Smooth muscle cell (in vitro differentiated cells): Measurements from ENCODE around the gene NPBWR2. TPM values are rescaled to one million over a fixed set of nuclear protein-coding genes. Genes with fewer than 3 reads are reported as not detected.
A peak's percentile ranks its signal among the peaks of the same experiment; 100 is the strongest.

Experiments
- DNase-seq: peaks from one replicate; lab custom pipeline; 2025; ENCODE audit not compliant: unreplicated experiment; lab: John Stamatoyannopoulos, UW
- H2AFZ ChIP-seq: fragments of 200-600 bp; sonication (generic); 2 replicates; pipeline ENCODE4 v1.6.0; 2016; ENCODE audit warnings: antibody characterized with exemption, low read depth, mild to moderate bottlenecking
- H3F3A ChIP-seq: fragments of 200-600 bp; sonication (generic); 2 replicates; pipeline ENCODE4 v1.6.0; 2017; ENCODE audit warnings: antibody characterized with exemption, low read depth
- H3K27ac ChIP-seq: fragments of 200-600 bp; sonication (generic); 2 replicates; pipeline ENCODE4 v1.5.1; 2016; ENCODE audit warnings: low read depth, mild to moderate bottlenecking
- H3K27me3 ChIP-seq: fragments of 200-600 bp; sonication (generic); 2 replicates; pipeline ENCODE4 v1.6.1; 2016; ENCODE audit warnings: low read depth, mild to moderate bottlenecking
- H3K36me3 ChIP-seq: fragments of 200-600 bp; sonication (generic); 2 replicates; pipeline ENCODE4 v1.5.1; 2016; ENCODE audit warnings: low read depth
- H3K4me1 ChIP-seq: fragments of 200-600 bp; sonication (generic); 2 replicates; pipeline ENCODE4 v1.5.1; 2016; ENCODE audit warnings: low read depth
- H3K4me2 ChIP-seq: fragments of 200-600 bp; sonication (generic); 2 replicates; pipeline ENCODE4 v1.6.0; 2016; ENCODE audit warnings: mild to moderate bottlenecking
- H3K4me3 ChIP-seq: fragments of 200-600 bp; sonication (generic); 2 replicates; pipeline ENCODE4 v1.5.1; 2016; ENCODE audit warnings: mild to moderate bottlenecking
- H3K79me2 ChIP-seq: fragments of 200-600 bp; sonication (generic); 2 replicates; pipeline ENCODE4 v1.6.0; 2016; ENCODE audit warnings: low read depth, mild to moderate bottlenecking
- H3K9ac ChIP-seq: fragments of 200-600 bp; sonication (generic); 2 replicates; pipeline ENCODE4 v1.6.0; 2016; ENCODE audit warnings: low read depth
- H3K9me3 ChIP-seq: fragments of 200-600 bp; sonication (generic); replicated peaks from 2 replicates; pipeline ENCODE4 v1.5.1; 2016; ENCODE audit warnings: low read depth
- H4K20me1 ChIP-seq: fragments of 200-600 bp; sonication (generic); 2 replicates; pipeline ENCODE4 v1.6.0; 2016; ENCODE audit warnings: low read depth
- WGBS: methylation state at CpG from one replicate; pipeline ENCODE4 v1.1.7; 2016; ENCODE audit warnings: low lambda C conversion rate; 5-methylcytosine and 5-hydroxymethylcytosine counted together
- polyA plus RNA-seq: library from polyadenylated mRNA; unstranded; fragments of >200 nt; fragmentation: Nextera tagmentation; extraction: Ambion mirVana; gene quantifications from 2 replicates; pipeline ENCODE4 v1.2.1, GENCODE V29; 2016
- total RNA-seq: library from RNA; depleted of rRNA; stranded (reverse); fragments of >200 nt; gene quantifications from 2 replicates; pipeline ENCODE4 v1.2.3, GENCODE V29; 2014
- TF ChIP-seq, protein P1 (sequence below): fragments of 200-600 bp; sonication (generic); IDR thresholded peaks from 2 replicates; pipeline ENCODE4 v1.5.1; 2017; ENCODE audit warnings: borderline replicate concordance, mild to moderate bottlenecking, antibody characterized with exemption; ENCODE audit not compliant: insufficient read depth, poor library complexity, severe bottlenecking

Gene NPBWR2
- total and polyA plus RNA-seq, 2 experiments from 2014 or later: not detected

DNA sequence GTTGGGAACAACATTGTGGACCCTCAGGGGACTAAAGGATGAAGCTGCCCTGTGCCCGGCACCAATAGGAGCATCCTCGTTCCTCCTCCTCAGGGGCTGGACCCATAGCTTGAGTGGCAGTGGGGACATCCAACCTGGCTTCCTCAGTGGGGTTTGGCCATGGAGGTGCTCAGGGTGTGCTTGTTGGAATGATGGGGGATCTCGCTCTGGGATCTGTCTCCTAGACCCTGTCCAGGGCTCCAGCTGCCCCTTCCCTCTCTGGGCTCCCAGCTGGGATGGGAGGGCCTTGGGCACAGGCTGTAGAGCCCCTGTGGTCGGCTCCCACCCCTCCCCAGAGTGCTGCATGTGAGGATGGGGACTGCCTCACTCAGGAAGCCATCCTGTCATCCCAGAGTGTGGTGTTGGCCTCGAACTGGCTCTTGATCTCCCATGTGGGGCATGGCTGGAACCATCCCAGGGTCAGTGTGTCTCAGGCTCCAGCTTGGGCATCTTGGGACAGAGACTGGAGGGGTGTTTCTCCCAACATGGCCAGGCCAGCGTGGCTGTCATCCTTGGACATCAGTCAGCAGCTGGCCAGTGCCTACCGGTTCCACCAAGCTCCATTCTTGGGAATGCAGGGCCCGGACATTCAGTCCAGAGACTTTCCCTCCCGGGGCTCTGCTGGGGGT lies 47.4 kb upstream of the NPBWR2 start:
- TF ChIP-seq, protein P1, sequence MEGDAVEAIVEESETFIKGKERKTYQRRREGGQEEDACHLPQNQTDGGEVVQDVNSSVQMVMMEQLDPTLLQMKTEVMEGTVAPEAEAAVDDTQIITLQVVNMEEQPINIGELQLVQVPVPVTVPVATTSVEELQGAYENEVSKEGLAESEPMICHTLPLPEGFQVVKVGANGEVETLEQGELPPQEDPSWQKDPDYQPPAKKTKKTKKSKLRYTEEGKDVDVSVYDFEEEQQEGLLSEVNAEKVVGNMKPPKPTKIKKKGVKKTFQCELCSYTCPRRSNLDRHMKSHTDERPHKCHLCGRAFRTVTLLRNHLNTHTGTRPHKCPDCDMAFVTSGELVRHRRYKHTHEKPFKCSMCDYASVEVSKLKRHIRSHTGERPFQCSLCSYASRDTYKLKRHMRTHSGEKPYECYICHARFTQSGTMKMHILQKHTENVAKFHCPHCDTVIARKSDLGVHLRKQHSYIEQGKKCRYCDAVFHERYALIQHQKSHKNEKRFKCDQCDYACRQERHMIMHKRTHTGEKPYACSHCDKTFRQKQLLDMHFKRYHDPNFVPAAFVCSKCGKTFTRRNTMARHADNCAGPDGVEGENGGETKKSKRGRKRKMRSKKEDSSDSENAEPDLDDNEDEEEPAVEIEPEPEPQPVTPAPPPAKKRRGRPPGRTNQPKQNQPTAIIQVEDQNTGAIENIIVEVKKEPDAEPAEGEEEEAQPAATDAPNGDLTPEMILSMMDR: no peak
- peaks cover 25% of the 10 kb centered on the region for H3K4me1 ChIP-seq
- H3K79me2 ChIP-seq: no peaks in the 10 kb centered on the region
- no peaks in the 10 kb centered on the region for H4K20me1 ChIP-seq
- no peak overlapping the region for H3K4me2 ChIP-seq
- no peak overlapping the region for H3K4me3 ChIP-seq
- no peak overlapping the region for H3K9ac ChIP-seq
- H3K27me3 ChIP-seq: peaks cover under 1% of the 10 kb centered on the region
- no peaks in the 10 kb centered on the region for H3K36me3 ChIP-seq
- no peak overlapping the region for H2AFZ ChIP-seq
- H3K27ac ChIP-seq: no peak overlapping the region
- no peaks in the 10 kb centered on the region for H3K9me3 ChIP-seq
- H3F3A ChIP-seq: no peaks in the 10 kb centered on the region
- 89% methylated on average over 9 of the region's 9 CpGs for WGBS
- no peak for DNase-seq

DNA sequence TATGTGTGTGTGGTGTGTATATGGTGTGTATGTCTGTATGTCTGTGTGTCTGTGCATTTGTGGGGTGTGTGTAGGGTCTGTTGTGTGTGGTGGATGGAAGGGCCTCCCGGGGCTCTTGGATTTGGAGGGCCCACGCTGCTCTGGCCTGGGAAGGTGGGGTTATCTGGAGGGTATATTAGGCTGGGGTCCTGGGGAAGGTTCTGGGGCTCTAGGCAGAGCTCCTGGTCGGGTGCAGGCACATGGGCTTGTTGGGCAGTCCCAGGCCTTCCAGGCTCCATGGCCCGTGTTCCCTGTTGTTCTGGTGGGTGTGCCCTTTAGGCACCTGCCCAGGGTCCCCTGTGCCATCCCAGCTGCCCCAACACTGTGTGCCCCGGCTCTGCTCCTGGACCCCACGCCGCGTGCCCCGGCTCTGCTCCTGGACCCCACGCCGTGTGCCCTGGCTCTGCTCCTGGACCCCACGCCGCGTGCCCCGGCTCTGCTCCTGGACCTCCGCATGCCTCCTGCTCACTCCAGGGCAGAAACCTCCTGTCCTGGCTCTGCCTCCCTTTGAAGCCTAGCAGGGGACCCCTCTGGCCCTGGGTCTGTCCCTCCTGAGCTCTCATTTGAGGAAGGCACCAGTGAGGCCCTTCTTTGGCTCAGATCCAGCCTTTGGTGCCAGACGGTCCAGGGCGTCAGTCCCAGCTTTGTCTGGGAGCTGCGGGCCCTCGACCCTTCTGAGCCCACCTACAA lies 46.7 kb upstream of the NPBWR2 start:
- H4K20me1 ChIP-seq: no peaks in the 10 kb centered on the region
- no peaks in the 10 kb centered on the region for H3K79me2 ChIP-seq
- H3K27me3 ChIP-seq: no peaks in the 10 kb centered on the region
- no peak for DNase-seq
- H3K4me1 ChIP-seq: peaks cover 25% of the 10 kb centered on the region
- no peaks in the 10 kb centered on the region for H3K9me3 ChIP-seq
- H3F3A ChIP-seq: no peaks in the 10 kb centered on the region
- no peaks in the 10 kb centered on the region for H3K36me3 ChIP-seq
- 94% methylated on average over 18 of the region's 20 CpGs for WGBS
- H2AFZ ChIP-seq: no peak overlapping the region
- H3K4me3 ChIP-seq: no peak overlapping the region
- H3K9ac ChIP-seq: no peak overlapping the region
- no peak overlapping the region for H3K27ac ChIP-seq
- no peak overlapping the region for H3K4me2 ChIP-seq
- TF ChIP-seq, protein P1: no peak

DNA sequence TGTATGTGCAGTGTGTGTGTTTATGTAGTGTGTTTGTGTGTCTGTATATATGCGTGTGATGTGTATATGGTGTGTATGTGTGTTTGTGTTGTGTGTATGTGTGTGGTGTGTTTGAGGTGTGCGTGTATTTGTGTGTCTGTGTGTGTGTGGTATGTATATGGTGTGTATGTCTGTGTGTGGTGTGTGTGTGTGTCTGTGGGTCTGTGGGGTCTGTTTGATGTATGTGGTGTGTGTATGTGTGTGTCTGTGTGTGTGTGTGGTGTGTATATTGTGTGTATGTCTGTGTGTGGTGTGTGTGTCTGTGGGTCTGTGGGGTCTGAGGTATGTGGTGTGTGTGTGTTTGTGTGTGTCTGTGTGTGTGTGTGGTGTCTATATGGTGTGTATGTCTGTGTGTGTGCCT lies 46.0 kb upstream of the NPBWR2 start:
- no peaks in the 10 kb centered on the region for H3K9me3 ChIP-seq
- no peaks in the 10 kb centered on the region for H3K79me2 ChIP-seq
- no peak overlapping the region for H3K9ac ChIP-seq
- 100% methylated on average over 2 of the region's 2 CpGs for WGBS
- no peak for DNase-seq
- H3K27ac ChIP-seq: no peak overlapping the region
- H3K4me3 ChIP-seq: no peak overlapping the region
- H3F3A ChIP-seq: no peaks in the 10 kb centered on the region
- peaks cover 25% of the 10 kb centered on the region for H3K4me1 ChIP-seq
- no peaks in the 10 kb centered on the region for H3K36me3 ChIP-seq
- H4K20me1 ChIP-seq: no peaks in the 10 kb centered on the region
- TF ChIP-seq, protein P1: no peak
- H3K4me2 ChIP-seq: no peak overlapping the region
- no peak overlapping the region for H2AFZ ChIP-seq
- H3K27me3 ChIP-seq: no peaks in the 10 kb centered on the region

DNA sequence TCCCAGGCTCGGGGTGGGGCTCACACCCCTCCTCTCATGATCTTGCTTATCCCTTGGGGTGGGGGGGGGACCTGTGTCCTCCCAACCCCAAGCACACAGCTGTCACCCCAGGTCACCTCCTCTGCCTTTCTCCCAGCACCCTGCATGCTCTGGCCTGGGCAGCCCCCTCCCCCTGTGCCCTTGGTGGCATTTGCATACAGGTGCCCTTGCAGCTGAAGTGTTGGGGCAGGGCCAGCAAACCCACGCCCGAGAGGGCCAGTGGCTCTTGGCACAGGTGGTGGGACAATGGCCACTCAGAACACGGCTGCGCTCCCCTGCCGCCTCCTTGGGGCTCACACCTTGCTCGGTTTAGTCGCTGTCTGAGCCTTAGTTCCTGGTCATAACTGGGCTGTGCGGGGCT lies 45.5 kb upstream of the NPBWR2 start:
- no peak overlapping the region for H3K9ac ChIP-seq
- H4K20me1 ChIP-seq: no peaks in the 10 kb centered on the region
- H3K79me2 ChIP-seq: no peaks in the 10 kb centered on the region
- H3K4me2 ChIP-seq: no peak overlapping the region
- no peaks in the 10 kb centered on the region for H3F3A ChIP-seq
- H3K4me3 ChIP-seq: no peak overlapping the region
- WGBS: 85% methylated on average over 9 of the region's 9 CpGs
- H3K4me1 ChIP-seq: peaks cover 25% of the 10 kb centered on the region
- no peaks in the 10 kb centered on the region for H3K27me3 ChIP-seq
- peak overlapping the region; percentile 52 for H3K27ac ChIP-seq
- H3K9me3 ChIP-seq: no peaks in the 10 kb centered on the region
- H2AFZ ChIP-seq: no peak overlapping the region
- no peaks in the 10 kb centered on the region for H3K36me3 ChIP-seq
- TF ChIP-seq, protein P1: no peak
- no peak for DNase-seq
